GM18907 (cell line): ENCODE results near the gene ERICH4.
"Not testable (repeated sequence)": the region's sequence is repeated elsewhere in the genome, so short reads cannot be mapped to it uniquely, and the experiment has no call there.

Experiments
- ATAC-seq: cut with Tn5 transposase; IDR thresholded peaks from one replicate; pipeline ENCODE4 v1.9.1; 2021; ENCODE audit warnings: mild to moderate bottlenecking, moderate library complexity; ENCODE audit not compliant: unreplicated experiment

The ERICH4 gene

DNA sequence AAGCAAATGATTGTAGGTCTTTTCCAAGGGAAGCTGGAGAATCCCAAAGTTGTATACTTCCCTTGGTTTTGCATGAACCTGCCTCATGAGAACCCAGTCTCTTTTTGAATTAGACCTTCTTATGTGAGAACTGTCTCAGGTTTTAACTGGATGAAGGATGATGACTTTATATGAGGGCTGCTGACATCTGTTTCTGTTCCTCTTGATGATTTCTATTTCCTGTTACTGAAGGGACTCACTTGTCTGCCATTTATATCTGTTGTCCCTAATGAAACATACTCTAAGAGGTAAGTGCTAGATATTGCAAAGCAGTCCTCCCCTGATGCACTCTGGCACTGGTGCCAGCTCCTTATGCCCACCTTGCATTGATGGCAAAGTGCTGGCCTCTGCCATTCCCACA is 33.6 kb downstream of the ERICH4 start:
- no peak for ATAC-seq

DNA sequence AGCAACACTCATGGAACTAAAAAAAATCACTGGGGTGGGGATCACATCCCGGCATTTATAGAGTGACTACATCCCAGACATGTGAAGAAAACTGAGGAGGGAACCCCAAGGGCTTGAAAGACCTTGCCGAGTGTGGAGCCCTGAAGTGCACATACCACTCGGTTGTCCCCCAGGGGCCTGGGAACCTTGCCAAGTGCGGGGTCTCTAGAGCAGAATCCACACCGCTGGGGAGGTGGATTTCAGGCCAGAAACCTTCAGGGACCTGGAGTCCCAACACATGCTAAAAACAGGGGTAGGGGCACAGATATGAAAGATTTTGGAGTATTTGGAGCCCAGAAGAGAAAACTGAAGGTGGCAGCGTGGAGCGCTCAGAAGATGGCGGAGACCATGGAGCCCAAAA is 35.2 kb downstream of the ERICH4 start:
- no peak for ATAC-seq

DNA sequence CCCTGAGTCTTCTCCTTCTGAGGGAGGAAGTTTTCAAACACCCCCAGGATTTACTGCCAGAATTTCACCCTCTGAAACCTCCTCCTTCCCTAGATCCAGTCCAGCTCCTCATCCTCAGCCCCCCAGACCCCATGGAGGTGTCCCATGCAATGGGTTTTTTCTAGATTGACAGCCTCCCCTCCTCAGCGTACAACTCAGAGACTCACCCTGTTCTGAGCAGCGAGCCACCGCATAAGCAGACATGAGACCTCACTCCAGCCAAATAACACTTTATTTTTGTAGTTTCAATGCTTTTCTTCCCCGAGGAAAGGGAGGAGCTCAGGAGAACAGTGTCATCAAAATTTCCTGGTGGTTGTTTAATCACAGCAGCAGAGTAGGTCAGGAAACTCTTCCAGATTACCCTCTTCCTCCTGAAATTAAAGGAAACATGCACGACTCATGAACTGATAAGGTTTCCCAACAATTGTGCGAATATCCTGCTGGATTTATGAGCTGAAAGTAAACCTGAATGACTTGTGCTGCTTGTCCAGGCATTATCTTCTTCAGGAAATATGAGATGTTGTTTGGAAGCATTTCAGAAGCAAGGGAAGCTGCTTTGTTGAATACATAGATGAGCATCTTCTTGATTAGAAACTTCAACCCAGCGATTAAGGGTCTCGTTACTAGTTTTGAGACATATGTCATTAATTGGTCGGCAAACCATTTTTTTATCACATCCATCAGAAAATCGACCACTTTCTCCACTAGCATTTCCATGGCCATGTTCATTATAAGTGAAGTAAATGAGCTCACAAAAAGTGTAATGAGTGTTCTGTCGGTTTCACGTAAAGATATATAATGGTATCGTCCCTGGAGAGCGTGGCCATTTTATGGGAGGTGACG is 36.2 kb downstream of the ERICH4 start:
- ATAC-seq, result no peak

DNA sequence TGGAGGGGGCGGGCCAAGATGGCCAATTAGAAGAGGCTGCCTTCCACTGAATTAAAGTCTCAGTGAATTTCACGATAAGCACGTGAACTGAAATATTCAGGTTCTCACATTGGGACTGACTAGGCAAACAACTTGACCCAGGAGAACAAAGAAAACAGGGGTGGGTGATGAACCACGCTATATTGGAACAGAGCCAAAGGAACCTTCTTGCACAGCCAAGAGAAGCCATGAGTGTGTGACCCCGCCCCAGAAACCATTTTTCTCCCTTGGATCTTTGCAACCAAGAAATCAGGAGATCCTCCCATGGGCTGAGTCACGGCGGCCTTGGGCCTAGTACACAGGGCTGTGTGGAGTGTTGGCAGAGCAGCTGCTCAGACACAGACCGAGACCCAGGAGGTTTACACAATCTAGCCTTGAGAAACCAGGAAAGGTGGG is 36.8 kb downstream of the ERICH4 start:
- ATAC-seq, result no peak

DNA sequence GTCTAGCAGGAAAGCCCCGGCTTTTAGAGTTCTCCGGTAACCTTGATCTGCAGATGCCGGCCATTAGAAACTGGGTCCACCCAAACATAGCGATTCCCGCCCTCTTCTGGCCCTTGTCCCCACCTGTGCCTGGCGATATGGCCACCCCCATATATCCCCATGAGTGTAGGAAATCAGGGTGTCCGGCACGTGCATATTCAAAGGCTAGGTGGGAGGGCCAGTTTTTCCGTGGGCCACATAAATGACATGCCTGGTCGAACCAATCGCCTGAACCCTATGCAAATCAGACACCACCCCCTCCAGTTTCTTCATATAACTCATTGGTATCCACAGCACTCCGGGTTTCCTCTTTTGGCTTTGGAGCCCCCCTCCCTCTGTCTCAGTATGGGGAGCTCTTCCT is 37.4 kb downstream of the ERICH4 start:
- no peak for ATAC-seq

DNA sequence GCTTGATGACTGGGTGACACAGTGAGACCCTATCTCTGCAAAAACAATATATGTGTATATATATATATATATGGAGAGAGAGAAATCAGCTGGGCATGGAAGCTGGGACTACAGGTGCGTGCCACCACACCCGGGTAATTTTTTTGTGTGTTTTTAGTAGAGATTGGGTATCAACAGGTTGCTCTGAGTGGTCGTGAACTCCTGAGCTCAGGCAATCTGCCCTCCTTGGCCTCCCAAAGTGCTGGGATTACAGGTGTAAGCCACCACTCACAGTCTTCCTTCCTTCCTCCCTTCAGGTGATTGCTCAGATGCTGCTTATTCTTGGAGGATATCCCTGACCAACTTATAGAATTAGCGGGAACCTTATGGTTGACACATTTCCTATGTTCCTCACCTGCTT is 41.9 kb downstream of the ERICH4 start:
- ATAC-seq, result no peak

DNA sequence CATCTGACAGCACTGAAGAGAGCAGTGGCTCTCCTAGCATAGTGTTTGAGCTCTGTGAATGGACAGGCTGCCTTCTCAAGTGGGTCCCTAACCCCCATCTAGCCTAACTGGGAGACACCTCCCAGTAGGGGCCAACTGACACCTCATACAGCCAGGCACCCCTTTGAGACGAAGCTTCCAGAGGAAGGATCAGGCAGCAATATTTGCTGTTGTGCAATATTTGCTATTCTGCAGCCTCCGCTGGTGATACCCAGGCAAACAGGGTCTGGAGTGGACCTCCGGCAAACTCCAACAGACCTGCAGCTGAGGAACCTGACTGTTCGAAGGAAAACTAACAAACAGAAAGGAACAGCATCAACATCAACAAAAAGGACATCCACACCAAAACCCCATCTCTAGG is 44.0 kb downstream of the ERICH4 start:
- ATAC-seq, result not testable (repeated sequence)

DNA sequence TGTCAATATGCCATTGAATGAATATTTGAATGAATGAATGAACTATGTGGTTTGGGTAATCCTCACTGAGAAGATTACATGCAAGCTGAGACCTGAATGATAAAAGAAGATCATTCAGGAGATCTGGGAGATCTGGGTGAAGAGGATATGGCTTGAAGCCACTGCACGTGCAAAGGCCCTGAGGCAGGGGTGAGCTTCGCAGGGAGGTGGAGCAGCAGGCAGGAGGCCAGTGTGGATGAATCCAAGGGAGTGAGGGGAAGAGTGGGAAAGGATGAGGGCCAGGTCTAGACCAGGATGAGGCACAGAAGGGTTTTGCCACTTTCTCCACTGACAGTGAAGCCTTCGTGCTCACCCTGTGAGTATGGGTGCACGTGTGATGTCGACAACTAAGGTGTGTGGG is 49.9 kb downstream of the ERICH4 start:
- no peak for ATAC-seq
